Panc1 (cell line): Measurements from ENCODE around the gene PAAF1. TPM values are rescaled to one million over a fixed set of nuclear protein-coding genes. Genes with fewer than 3 reads are reported as not detected.

ENCODE experiments used
- ATAC-seq: fragments of 200-7000 bp; cut with Tn5 transposase; 2 replicates; pipeline ENCODE4 v1.9.1; 2020; ENCODE audit warnings: mild to moderate bottlenecking, moderate library complexity
- BruUV-seq: library from RNA; stranded (reverse); fragments of 400-500 nt; replicated peaks from 2 replicates; lab custom pipeline; 2021; lab: Mats Ljungman, UMichigan
- CTCF ChIA-PET: fragments of 300-600 bp; sonication (Branson Sonifier 250); formaldehyde crosslinking; loops from one replicate; lab custom pipeline; 2022; ENCODE audit warnings: antibody characterized with exemption; lab: Charles Lee
- POLR2A ChIA-PET: fragments of 300-600 bp; sonication (Branson Sonifier 250); formaldehyde crosslinking; loops from one replicate; lab custom pipeline; 2022; ENCODE audit warnings: antibody characterized with exemption; lab: Charles Lee
- DNase-seq: peaks from one replicate; pipeline ENCODE4 v3.0.0-alpha.2; 2010; ENCODE audit warnings: low read depth, low spot score
- H3K27ac ChIP-seq: 2 replicates; pipeline ENCODE4 v1.5.1; 2011; ENCODE audit warnings: mild to moderate bottlenecking, low read length, inconsistent platforms
- H3K27me3 ChIP-seq: fragments of 200-500 bp; sonication (Bioruptor generic); 2 replicates; pipeline ENCODE4 v1.6.0; 2014; ENCODE audit warnings: low read length, inconsistent platforms; ENCODE audit not compliant: control insufficient read depth, insufficient read depth
- H3K36me3 ChIP-seq: fragments of 200-500 bp; sonication (Bioruptor generic); 2 replicates; pipeline ENCODE4 v1.5.1; 2014; ENCODE audit warnings: inconsistent platforms, mild to moderate bottlenecking, low read length, moderate library complexity; ENCODE audit not compliant: control insufficient read depth, insufficient read depth
- H3K4me1 ChIP-seq: 2 replicates; pipeline ENCODE4 v1.5.1; 2011; ENCODE audit warnings: inconsistent platforms, mild to moderate bottlenecking, low read length, moderate library complexity; ENCODE audit not compliant: control insufficient read depth, insufficient read depth
- H3K4me3 ChIP-seq, 2 experiments: 2 replicates each; pipeline ENCODE4 v1.5.1; 2011 to 2012; ENCODE audit warnings: low read depth in 2 of 2, low read length in 2 of 2, mild to moderate bottlenecking in 2 of 2, inconsistent platforms in 1 of 2, moderate library complexity in 1 of 2
- H3K9me3 ChIP-seq: fragments of 200-500 bp; sonication (Bioruptor generic); 2 replicates; pipeline ENCODE4 v1.5.1; 2014; ENCODE audit warnings: low read depth, mild to moderate bottlenecking, inconsistent platforms, low read length, moderate library complexity; ENCODE audit not compliant: control insufficient read depth, insufficient read depth
- CTCF ChIP-seq: fragments of 450-650 bp; IDR thresholded peaks from 2 replicates; pipeline ENCODE4 v1.5.1; 2017; ENCODE audit warnings: mild to moderate bottlenecking
- POLR2AphosphoS5 ChIP-seq: IDR thresholded peaks from 2 replicates; pipeline ENCODE4 v1.6.1; 2012; ENCODE audit warnings: mild to moderate bottlenecking, low read depth, low read length, moderate library complexity
- REST ChIP-seq, 2 experiments: IDR thresholded peaks; 2 replicates each; pipeline ENCODE4 v1.6.1; 2011 to 2012; ENCODE audit warnings: low read depth in 2 of 2, control low read depth in 1 of 2, low read length in 1 of 2, mild to moderate bottlenecking in 1 of 2, moderate library complexity in 1 of 2; ENCODE audit not compliant: insufficient read depth in 1 of 2
- SIN3A ChIP-seq: IDR thresholded peaks from 2 replicates; pipeline ENCODE4 v1.6.1; 2012; ENCODE audit warnings: low read depth, mild to moderate bottlenecking, low read length, moderate library complexity, borderline replicate concordance; ENCODE audit not compliant: insufficient read depth
- TCF7L2 ChIP-seq: IDR thresholded peaks from 2 replicates; pipeline ENCODE4 v1.6.1; 2011; ENCODE audit warnings: mild to moderate bottlenecking, low read depth, low read length, inconsistent platforms
- in situ Hi-C: cut with HindIII; loops from 2 replicates; pipeline ENCODE4 v1.10.0; 2016; ENCODE audit warnings: low sequenced_read_pairs, low pct_unique_long_range_greater_than_20kb
- intact Hi-C: fragments of 100-400 bp; cut with micrococcal nuclease; formaldehyde crosslinking; loops from one replicate; pipeline ENCODE4 v1.10.0; 2022; ENCODE audit not compliant: unreplicated experiment
- total RNA-seq: library from RNA; stranded (reverse); gene quantifications from one replicate; pipeline ENCODE4 v1.2.1, GENCODE V29; 2021; ENCODE audit not compliant: unreplicated experiment

Gene PAAF1
- total RNA-seq, 1 experiment from 2014 or later: 22.1 TPM

GRCh38 chr11:73940801-73941570, 64.2 kb downstream of the PAAF1 start:
- POLR2A ChIA-PET: no interaction called here
- TF ChIP-seq POLR2AphosphoS5: no peak
- CTCF ChIA-PET: no interaction called here
- ATAC-seq: no peak
- in situ Hi-C loops (no loop called here), intact Hi-C loops (no loop called here)
- Histone ChIP-seq H3K4me1 (no peaks in the 10 kb centered on the region), H3K36me3 (no peaks in the 10 kb centered on the region), H3K27me3 (no peaks in the 10 kb centered on the region), H3K27ac (no peak overlapping the region), H3K4me3 (no peak overlapping the region), H3K9me3 (0 out of 2 replicates have a peak, but pooled peaks cover 15% of the 10 kb centered on the region)
- DNase-seq: no peak
- BruUV-seq: no TSS peak

GRCh38 chr11:73942010-73942409, 65.2 kb downstream of the PAAF1 start:
- in situ Hi-C loops: no loop called here
- Histone ChIP-seq H3K9me3 (0 out of 2 replicates have a peak, but pooled peaks cover 15% of the 10 kb centered on the region), H3K27ac (no peak overlapping the region), H3K27me3 (no peaks in the 10 kb centered on the region), H3K4me3 (no peak overlapping the region), H3K4me1 (no peaks in the 10 kb centered on the region), H3K36me3 (no peaks in the 10 kb centered on the region)
- ATAC-seq: no peak
- DNase-seq: no peak
- ChIA-PET CTCF (no interaction called here), POLR2A (no interaction called here)
- no TSS peak for BruUV-seq
- TF ChIP-seq TCF7L2 (no peak), REST (IDR thresholded peaks at IDR 0.05; ENCODE audit: insufficient read depth in 1 of 2, low read depth in 2 of 2, low read length in 1 of 2) (no peak), POLR2AphosphoS5 (no peak), SIN3A (no peak), CTCF (no peak)
- intact Hi-C loops: no loop called here

GRCh38 chr11:73944085-73944484, 67.3 kb downstream of the PAAF1 start:
- no TSS peak for BruUV-seq
- H3K27ac ChIP-seq: no peak overlapping the region
- no peak for DNase-seq

More at GRCh38 chr11:73944085-73944484, 67.3 kb downstream of the PAAF1 start:
- no peak for ATAC-seq
- 0 out of 2 replicates have a peak, but pooled peaks cover 15% of the 10 kb centered on the region for H3K9me3 ChIP-seq
- ChIA-PET POLR2A (no interaction called here), CTCF (no interaction called here)
- H3K27me3 ChIP-seq: no peaks in the 10 kb centered on the region
- TF ChIP-seq TCF7L2 (no peak), CTCF (no peak), SIN3A (no peak), REST (IDR thresholded peaks at IDR 0.05; ENCODE audit: insufficient read depth in 1 of 2, low read depth in 2 of 2, low read length in 1 of 2) (no peak), POLR2AphosphoS5 (no peak)
- H3K36me3 ChIP-seq: no peaks in the 10 kb centered on the region
- in situ Hi-C loops (no loop called here), intact Hi-C loops (no loop called here)
- no peaks in the 10 kb centered on the region for H3K4me1 ChIP-seq
- no peak overlapping the region for H3K4me3 ChIP-seq
